Neural cell (in vitro differentiated cells): ENCODE results near the gene MAST4.

Source experiments
- CTCF ChIP-seq: fragments of 450-650 bp; IDR thresholded peaks from 2 replicates; pipeline ENCODE4 v1.5.1; 2014; ENCODE audit warnings: antibody characterized with exemption, mild to moderate bottlenecking, moderate library complexity; ENCODE audit not compliant: poor library complexity, severe bottlenecking
- EP300 ChIP-seq: fragments of 450-650 bp; conservative IDR thresholded peaks from 2 replicates; pipeline ENCODE4 v1.6.1; 2014; ENCODE audit warnings: antibody characterized with exemption, mild to moderate bottlenecking, moderate library complexity; ENCODE audit not compliant: poor library complexity, severe bottlenecking
- EZH2 ChIP-seq: fragments of 200-600, 300-800 bp; shearing (Covaris generic), sonication (generic); IDR thresholded peaks from 2 replicates; pipeline ENCODE4 v1.6.1; 2014; ENCODE audit warnings: antibody characterized with exemption, low read length, borderline replicate concordance, mild to moderate bottlenecking; ENCODE audit not compliant: insufficient read depth, poor library complexity, severe bottlenecking
- MXI1 ChIP-seq: fragments of 450-650 bp; conservative IDR thresholded peaks from 2 replicates; pipeline ENCODE4 v1.6.1; 2014; ENCODE audit warnings: antibody characterized with exemption, mild to moderate bottlenecking; ENCODE audit not compliant: poor library complexity, severe bottlenecking
- POLR2AphosphoS5 ChIP-seq: IDR thresholded peaks from 2 replicates; pipeline ENCODE4 v1.6.1; 2012
- RAD21 ChIP-seq: fragments of 450-650 bp; conservative IDR thresholded peaks from 2 replicates; pipeline ENCODE4 v1.6.1; 2014; ENCODE audit warnings: antibody characterized with exemption, mild to moderate bottlenecking, moderate library complexity
- SMC3 ChIP-seq: fragments of 450-650 bp; conservative IDR thresholded peaks from 2 replicates; pipeline ENCODE4 v1.6.1; 2014; ENCODE audit warnings: antibody characterized with exemption, mild to moderate bottlenecking, moderate library complexity; ENCODE audit not compliant: poor library complexity
- TAF1 ChIP-seq: IDR thresholded peaks from 2 replicates; pipeline ENCODE4 v1.6.1; 2012; ENCODE audit warnings: low read depth

- TF ChIP-seq CTCF (no peak), EP300 (no peak), TAF1 (no peak), POLR2AphosphoS5 (no peak), EZH2 (no peak), SMC3 (no peak), MXI1 (no peak), RAD21 (no peak)
These were observed 173.0 kb downstream of the MAST4 start for GRCh38 chr5:66769030-66769733.
